Caco-2 (cell line): Measurements from ENCODE around the gene HAVCR1. TPM values are rescaled to one million over a fixed set of nuclear protein-coding genes. Genes with fewer than 3 reads are reported as not detected.

ENCODE experiments used
- BruUV-seq: library from RNA; stranded (reverse); fragments of 400-500 nt; replicated peaks from 2 replicates; lab custom pipeline; 2021; lab: Mats Ljungman, UMichigan
- CTCF ChIA-PET: fragments of 300-600 bp; sonication (Branson Sonifier 250); formaldehyde crosslinking; loops from one replicate; lab custom pipeline; 2022; ENCODE audit warnings: antibody characterized with exemption; lab: Charles Lee
- POLR2A ChIA-PET: fragments of 300-600 bp; sonication (Branson Sonifier 250); formaldehyde crosslinking; loops from one replicate; lab custom pipeline; 2022; ENCODE audit warnings: antibody characterized with exemption; lab: Charles Lee
- DNase-seq, 2 experiments: peaks; one replicate each; pipeline versions ENCODE4 v3.0.0 to v3.0.0-alpha.2; 2020 to 2022
- H3K27me3 ChIP-seq: replicated peaks from 2 replicates; pipeline ENCODE4 v1.6.0; 2011; ENCODE audit warnings: low read length; ENCODE audit not compliant: control insufficient read depth, insufficient read depth
- H3K36me3 ChIP-seq: 2 replicates; pipeline ENCODE4 v1.5.1; 2011; ENCODE audit warnings: low read length; ENCODE audit not compliant: control insufficient read depth, insufficient read depth
- H3K4me1 ChIP-seq: fragments of 250-450 bp; sonication (Bioruptor Pico); 2 replicates; pipeline ENCODE4 v1.5.1; 2020; ENCODE audit warnings: mild to moderate bottlenecking
- H3K4me3 ChIP-seq: 2 replicates; pipeline ENCODE4 v1.5.1; 2011; ENCODE audit warnings: low read depth, mild to moderate bottlenecking, control low read depth, low read length
- H3K9me3 ChIP-seq: fragments of 250-450 bp; sonication (Bioruptor Pico); 2 replicates; pipeline ENCODE4 v1.5.1; 2020; ENCODE audit warnings: mild to moderate bottlenecking, moderate library complexity
- H3K27ac Mint-ChIP-seq: one replicate; pipeline ENCODE4 v1.8.0; 2022; ENCODE audit warnings: mixed read lengths; ENCODE audit not compliant: unreplicated experiment
- H3K27me3 Mint-ChIP-seq: one replicate; pipeline ENCODE4 v1.8.0; 2022; ENCODE audit warnings: mixed read lengths; ENCODE audit not compliant: insufficient read depth, unreplicated experiment
- H3K36me3 Mint-ChIP-seq: one replicate; pipeline ENCODE4 v1.8.0; 2022; ENCODE audit warnings: mild to moderate bottlenecking, mixed read lengths; ENCODE audit not compliant: insufficient read depth, unreplicated experiment
- H3K4me1 Mint-ChIP-seq: one replicate; pipeline ENCODE4 v1.8.0; 2022; ENCODE audit warnings: low read depth, mixed read lengths; ENCODE audit not compliant: unreplicated experiment
- H3K4me3 Mint-ChIP-seq: one replicate; pipeline ENCODE4 v1.8.0; 2022; ENCODE audit warnings: mild to moderate bottlenecking, moderate library complexity, mixed read lengths; ENCODE audit not compliant: unreplicated experiment
- H3K9me3 Mint-ChIP-seq: one replicate; pipeline ENCODE4 v1.8.0; 2022; ENCODE audit warnings: mixed read lengths; ENCODE audit not compliant: unreplicated experiment
- intact Hi-C: fragments of 100-400 bp; cut with micrococcal nuclease; formaldehyde crosslinking; loops from one replicate; pipeline ENCODE4 v1.10.0; 2022; ENCODE audit not compliant: unreplicated experiment
- total RNA-seq: library from RNA; stranded (reverse); gene quantifications from 2 replicates; pipeline ENCODE4 v1.2.3, GENCODE V29; 2022
- TF ChIP-seq, protein P1 (sequence below), 2 experiments: fragments of 200-600 bp in 1 of 2; IDR thresholded peaks; 1 replicate in 1 of 2; 2 replicates in 1 of 2; pipeline versions ENCODE4 v1.5.1 to v1.8.0; 2011 to 2022; ENCODE audit warnings: antibody characterized with exemption in 1 of 2, control low read depth in 1 of 2, inconsistent platforms in 1 of 2, low read depth in 1 of 2, low read length in 1 of 2, mild to moderate bottlenecking in 1 of 2, moderate library complexity in 1 of 2; ENCODE audit not compliant: insufficient read depth in 1 of 2, severe bottlenecking in 1 of 2, unreplicated experiment in 1 of 2

The HAVCR1 gene
- total RNA-seq, 1 experiment from 2014 or later, result 144 TPM

GRCh38 chr5:157106630-157107461 lies 47.9 kb upstream of the HAVCR1 start:
- Histone ChIP-seq H3K27me3 (no peaks in the 10 kb centered on the region), H3K9me3 (no peaks in the 10 kb centered on the region), H3K36me3 (no peaks in the 10 kb centered on the region), H3K4me1 (no peaks in the 10 kb centered on the region), H3K4me3 (no peak overlapping the region)
- CTCF ChIA-PET, result no interaction called here
- no peak overlapping the region for H3K4me3 Mint-ChIP-seq
- intact Hi-C loops, result no loop called here
- no peak for DNase-seq
- H3K27me3 Mint-ChIP-seq, result no peaks in the 10 kb centered on the region
- BruUV-seq, result no TSS peak
- H3K4me1 Mint-ChIP-seq, result no peaks in the 10 kb centered on the region
- POLR2A ChIA-PET, result no interaction called here
- no peaks in the 10 kb centered on the region for H3K9me3 Mint-ChIP-seq
- H3K27ac Mint-ChIP-seq, result no peak overlapping the region
- no peaks in the 10 kb centered on the region for H3K36me3 Mint-ChIP-seq
- TF ChIP-seq, protein P1, sequence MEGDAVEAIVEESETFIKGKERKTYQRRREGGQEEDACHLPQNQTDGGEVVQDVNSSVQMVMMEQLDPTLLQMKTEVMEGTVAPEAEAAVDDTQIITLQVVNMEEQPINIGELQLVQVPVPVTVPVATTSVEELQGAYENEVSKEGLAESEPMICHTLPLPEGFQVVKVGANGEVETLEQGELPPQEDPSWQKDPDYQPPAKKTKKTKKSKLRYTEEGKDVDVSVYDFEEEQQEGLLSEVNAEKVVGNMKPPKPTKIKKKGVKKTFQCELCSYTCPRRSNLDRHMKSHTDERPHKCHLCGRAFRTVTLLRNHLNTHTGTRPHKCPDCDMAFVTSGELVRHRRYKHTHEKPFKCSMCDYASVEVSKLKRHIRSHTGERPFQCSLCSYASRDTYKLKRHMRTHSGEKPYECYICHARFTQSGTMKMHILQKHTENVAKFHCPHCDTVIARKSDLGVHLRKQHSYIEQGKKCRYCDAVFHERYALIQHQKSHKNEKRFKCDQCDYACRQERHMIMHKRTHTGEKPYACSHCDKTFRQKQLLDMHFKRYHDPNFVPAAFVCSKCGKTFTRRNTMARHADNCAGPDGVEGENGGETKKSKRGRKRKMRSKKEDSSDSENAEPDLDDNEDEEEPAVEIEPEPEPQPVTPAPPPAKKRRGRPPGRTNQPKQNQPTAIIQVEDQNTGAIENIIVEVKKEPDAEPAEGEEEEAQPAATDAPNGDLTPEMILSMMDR (IDR thresholded peaks at IDR 0.05; ENCODE audit: insufficient read depth in 1 of 2, low read depth in 1 of 2, low read length in 1 of 2, severe bottlenecking in 1 of 2, unreplicated experiment in 1 of 2), result no peak

DNA sequence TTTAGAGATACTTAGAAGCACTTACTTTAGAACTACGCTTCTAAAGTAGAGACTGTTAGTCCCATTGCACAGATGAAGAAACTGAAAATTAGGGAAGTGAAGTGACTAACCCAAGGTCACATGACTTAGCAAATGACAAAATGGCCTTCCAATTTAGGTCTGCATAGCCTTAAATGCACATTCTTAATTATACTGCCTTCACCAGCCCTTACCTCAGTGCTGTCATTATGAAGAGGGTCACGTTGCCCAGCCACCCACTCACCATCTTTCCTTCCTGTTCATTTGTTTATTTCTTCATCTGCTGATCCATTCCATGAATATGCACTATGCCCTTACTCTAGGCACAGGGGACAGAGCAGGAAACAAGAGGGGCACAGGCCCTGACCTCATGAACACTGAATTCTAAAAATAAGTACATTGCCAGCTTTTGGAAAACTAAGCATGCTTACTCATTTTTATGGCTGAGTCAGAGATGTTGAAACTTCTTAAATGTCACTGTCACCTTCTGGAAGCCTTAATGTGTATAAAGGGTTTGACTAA lies 41.3 kb upstream of the HAVCR1 start:
- Mint-ChIP-seq H3K27me3 (no peaks in the 10 kb centered on the region), H3K27ac (no peak overlapping the region), H3K4me3 (no peak overlapping the region), H3K36me3 (no peaks in the 10 kb centered on the region), H3K9me3 (no peaks in the 10 kb centered on the region), H3K4me1 (no peaks in the 10 kb centered on the region)
- no peaks in the 10 kb centered on the region for H3K36me3 ChIP-seq
- TF ChIP-seq, protein P1 (IDR thresholded peaks at IDR 0.05; ENCODE audit: insufficient read depth in 1 of 2, low read depth in 1 of 2, low read length in 1 of 2, severe bottlenecking in 1 of 2, unreplicated experiment in 1 of 2), result no peak
- ChIA-PET CTCF (no interaction called here), POLR2A (no interaction called here)
- no peaks in the 10 kb centered on the region for H3K4me1 ChIP-seq
- intact Hi-C loops, result no loop called here
- H3K4me3 ChIP-seq, result no peak overlapping the region
- no peak for DNase-seq
- H3K27me3 ChIP-seq, result no peaks in the 10 kb centered on the region
- no peaks in the 10 kb centered on the region for H3K9me3 ChIP-seq
- no TSS peak for BruUV-seq

DNA sequence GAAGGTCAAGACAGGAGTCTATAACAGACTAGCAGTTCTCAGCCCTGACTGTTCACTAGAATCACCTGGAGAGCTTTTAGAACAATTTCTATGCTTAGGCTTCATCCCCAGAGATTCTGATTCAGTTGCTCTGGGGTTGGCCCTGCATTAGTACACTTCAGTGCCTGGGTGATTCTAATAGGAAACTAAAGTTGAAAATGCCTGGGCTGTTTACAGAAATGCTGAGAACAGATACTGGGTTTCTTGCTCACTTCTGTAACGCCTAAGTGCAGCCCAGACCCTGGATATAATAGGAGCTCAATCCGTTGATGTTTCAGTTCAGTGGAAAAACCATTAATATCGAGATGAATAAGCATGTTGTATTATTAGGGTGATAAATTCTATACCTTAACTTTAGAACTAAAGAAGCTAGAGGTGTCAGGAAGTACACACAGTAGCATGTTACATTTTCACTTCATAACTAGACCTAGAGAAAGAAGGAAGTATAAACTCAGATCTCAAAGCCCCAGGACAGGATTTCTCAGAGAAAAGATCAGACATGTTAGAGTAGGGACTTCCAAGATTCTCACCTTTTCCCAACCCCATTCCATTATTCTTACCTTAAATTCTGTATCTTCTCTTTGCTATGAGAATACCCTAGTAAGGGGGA lies 29.6 kb upstream of the HAVCR1 start:
- no peaks in the 10 kb centered on the region for H3K36me3 ChIP-seq
- no TSS peak for BruUV-seq
- DNase-seq, result no peak
- Mint-ChIP-seq H3K9me3 (no peaks in the 10 kb centered on the region), H3K4me1 (peaks cover 15% of the 10 kb centered on the region), H3K36me3 (peaks cover 4% of the 10 kb centered on the region), H3K27me3 (no peaks in the 10 kb centered on the region), H3K4me3 (no peak overlapping the region), H3K27ac (no peak overlapping the region)
- no peak overlapping the region for H3K4me3 ChIP-seq
- H3K9me3 ChIP-seq, result no peaks in the 10 kb centered on the region
- POLR2A ChIA-PET, result no interaction called here
- intact Hi-C loops, result no loop called here
- peaks cover 12% of the 10 kb centered on the region for H3K4me1 ChIP-seq
- no peaks in the 10 kb centered on the region for H3K27me3 ChIP-seq
- CTCF ChIA-PET, result no interaction called here
- TF ChIP-seq, protein P1 (IDR thresholded peaks at IDR 0.05; ENCODE audit: insufficient read depth in 1 of 2, low read depth in 1 of 2, low read length in 1 of 2, severe bottlenecking in 1 of 2, unreplicated experiment in 1 of 2), result no peak
